HuH-7.5 (cell line): Measurements from ENCODE around the gene ARHGEF6.

Experiments
- DNase-seq: peaks from one replicate; pipeline ENCODE4 v3.0.0; 2011; ENCODE audit warnings: low spot score

The ARHGEF6 gene

GRCh38 chrX:136691028-136691809 lies 89.5 kb downstream of the ARHGEF6 start:
- DNase-seq: no peak

- DNase-seq: no peak
Observed at GRCh38 chrX:136689436-136689835, 91.3 kb downstream of the ARHGEF6 start.

- no peak for DNase-seq
Observed at GRCh38 chrX:136687457-136687856, 93.3 kb downstream of the ARHGEF6 start.

GRCh38 chrX:136684120-136684519 lies 96.6 kb downstream of the ARHGEF6 start:
- DNase-seq: no peak

- DNase-seq: no peak
Observed at GRCh38 chrX:136679531-136679930, 101.2 kb downstream of the ARHGEF6 start.

GRCh38 chrX:136674270-136674985 lies 106.3 kb downstream of the ARHGEF6 start:
- DNase-seq: no peak

GRCh38 chrX:136671006-136671610 lies 109.6 kb downstream of the ARHGEF6 start:
- DNase-seq: no peak

- no peak for DNase-seq
Observed at GRCh38 chrX:136667446-136668168, 113.1 kb downstream of the ARHGEF6 start.

GRCh38 chrX:136666088-136666487 lies 114.6 kb downstream of the ARHGEF6 start:
- no peak for DNase-seq

GRCh38 chrX:136665258-136665900 lies 115.4 kb downstream of the ARHGEF6 start:
- no peak for DNase-seq

GRCh38 chrX:136662976-136663375 lies 117.8 kb downstream of the ARHGEF6 start:
- DNase-seq: no peak

- no peak for DNase-seq
Observed at GRCh38 chrX:136662104-136662503, 118.6 kb downstream of the ARHGEF6 start.

GRCh38 chrX:136660896-136661295 lies 119.8 kb downstream of the ARHGEF6 start:
- no peak for DNase-seq

GRCh38 chrX:136659174-136659573 lies 121.6 kb downstream of the ARHGEF6 start:
- no peak for DNase-seq

- no peak for DNase-seq
Observed at GRCh38 chrX:136658151-136658550, 122.6 kb downstream of the ARHGEF6 start.

GRCh38 chrX:136656361-136656964 lies 124.3 kb downstream of the ARHGEF6 start:
- no peak for DNase-seq

GRCh38 chrX:136652822-136653723 lies 127.7 kb downstream of the ARHGEF6 start:
- no peak for DNase-seq

- DNase-seq: no peak
Observed at GRCh38 chrX:136650811-136651210, 129.9 kb downstream of the ARHGEF6 start.

GRCh38 chrX:136647677-136648360 lies 132.9 kb downstream of the ARHGEF6 start, which contains the start of gene CD40LG:
TSS of gene CD40LG (plus strand) at chrX:136648158. CDS start at chrX:136648249, 91 bp downstream.
- no peak for DNase-seq
